ENCODE data around the gene RNF215. TPM values are rescaled to one million over a fixed set of nuclear protein-coding genes. Genes with fewer than 3 reads are reported as not detected.

The RNF215 gene
- polyA plus RNA-seq, 1 experiment, result 11.4 TPM

GRCh38 chr22:30337461-30337778, 49.8 kb downstream of the RNF215 start:
- Histone ChIP-seq H3K9me3 (ENCODE audit: control insufficient read depth, insufficient read depth, low read length) (no peaks in the 10 kb centered on the region; the same call in 1 of the 2 replicates), H3K4me3 (ENCODE audit: low read depth, low read length) (no peak overlapping the region), H3K27me3 (ENCODE audit: control insufficient read depth, insufficient read depth, low read length) (no peaks in the 10 kb centered on the region), H3K27ac (ENCODE audit: low read depth, low read length) (no peak overlapping the region)
- no peak for DNase-seq (ENCODE audit: low read depth, low spot score)
- no peak for TF ChIP-seq CTCF (IDR thresholded peaks at IDR 0.05; ENCODE audit: low read depth, low read length)
- ChIA-PET CTCF (interaction anchor here (0.8 kb wide), 1 partner anchor 229 kb away, joined by 3 read pairs; no protein-coding TSS in a partner anchor), POLR2A (no interaction called here)

- Histone ChIP-seq H3K27me3 (ENCODE audit: control insufficient read depth, insufficient read depth, low read length) (no peaks in the 10 kb centered on the region), H3K9me3 (ENCODE audit: control insufficient read depth, insufficient read depth, low read length) (no peaks in the 10 kb centered on the region; the same call in 1 of the 2 replicates), H3K27ac (ENCODE audit: low read depth, low read length) (no peak overlapping the region), H3K4me3 (ENCODE audit: low read depth, low read length) (no peak overlapping the region)
- TF ChIP-seq CTCF (IDR thresholded peaks at IDR 0.05; ENCODE audit: low read depth, low read length), result no peak
- CTCF ChIA-PET, result interaction anchor here (0.8 kb wide), 1 partner anchor 228 kb away, joined by 3 read pairs; no protein-coding TSS in a partner anchor
- POLR2A ChIA-PET, result no interaction called here
- DNase-seq (ENCODE audit: low read depth, low spot score), result no peak
Observed at GRCh38 chr22:30336752-30337460, 50.3 kb downstream of the RNF215 start.

DNA sequence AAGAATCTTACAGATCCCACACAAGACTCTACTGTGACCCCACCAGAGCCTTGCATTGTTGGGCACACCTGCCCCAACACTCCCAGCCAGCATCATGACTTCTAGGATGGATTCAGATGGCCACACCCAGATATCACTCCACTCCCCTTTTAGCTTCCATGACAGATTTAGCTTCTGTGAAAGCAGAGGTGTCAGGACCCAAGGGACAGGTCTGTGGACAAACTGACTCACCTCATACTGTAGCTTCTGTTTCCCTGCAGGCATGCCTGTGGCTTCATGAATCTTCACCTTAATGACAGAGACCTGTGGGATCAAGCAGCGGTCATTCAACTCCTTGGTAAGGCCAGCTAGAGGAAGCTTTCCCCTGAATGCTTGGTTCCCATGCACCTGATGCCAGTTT, 52.0 kb downstream of the RNF215 start:
- Histone ChIP-seq H3K4me3 (ENCODE audit: low read depth, low read length) (no peak overlapping the region), H3K27me3 (ENCODE audit: control insufficient read depth, insufficient read depth, low read length) (no peaks in the 10 kb centered on the region), H3K27ac (ENCODE audit: low read depth, low read length) (no peak overlapping the region), H3K9me3 (ENCODE audit: control insufficient read depth, insufficient read depth, low read length) (no peaks in the 10 kb centered on the region)
- no peak for DNase-seq (ENCODE audit: low read depth, low spot score)
- POLR2A ChIA-PET, result interaction anchor here (1.3 kb wide), 1 partner anchor 13 kb away, joined by 10 read pairs; no protein-coding TSS in a partner anchor
- CTCF ChIA-PET, result interaction anchor here (1.5 kb wide), 1 partner anchor 48 kb away, joined by 4 read pairs; no protein-coding TSS in a partner anchor
- no peak for TF ChIP-seq CTCF (IDR thresholded peaks at IDR 0.05; ENCODE audit: low read depth, low read length)

DNA sequence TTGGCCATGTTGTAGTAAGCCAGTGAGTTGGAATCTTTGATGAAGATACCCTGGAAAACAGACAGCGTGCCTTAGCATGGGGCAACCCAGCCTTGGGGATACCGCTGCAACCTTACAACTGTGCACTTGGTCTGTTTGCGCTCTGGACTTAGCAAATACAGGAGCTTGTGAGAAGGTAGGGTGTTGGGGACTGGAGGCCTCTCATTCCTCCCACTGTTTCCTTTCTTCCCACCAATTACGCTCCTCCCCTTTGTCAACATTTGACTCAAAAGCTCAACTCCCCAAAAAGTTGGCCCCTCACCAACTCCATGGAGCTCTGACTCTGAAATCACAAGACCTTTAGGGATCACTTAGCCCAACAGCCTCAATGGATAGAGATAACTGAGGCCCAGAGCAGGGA, 52.6 kb downstream of the RNF215 start:
- CTCF ChIA-PET, result interaction anchor here (1.5 kb wide), 1 partner anchor 47 kb away, joined by 4 read pairs; no protein-coding TSS in a partner anchor
- Histone ChIP-seq H3K4me3 (ENCODE audit: low read depth, low read length) (no peak overlapping the region), H3K9me3 (ENCODE audit: control insufficient read depth, insufficient read depth, low read length) (no peaks in the 10 kb centered on the region), H3K27me3 (ENCODE audit: control insufficient read depth, insufficient read depth, low read length) (no peaks in the 10 kb centered on the region), H3K27ac (ENCODE audit: low read depth, low read length) (no peak overlapping the region)
- POLR2A ChIA-PET, result interaction anchor here (1.3 kb wide), 1 partner anchor 12 kb away, joined by 10 read pairs; no protein-coding TSS in a partner anchor
- no peak for TF ChIP-seq CTCF (IDR thresholded peaks at IDR 0.05; ENCODE audit: low read depth, low read length)
- no peak for DNase-seq (ENCODE audit: low read depth, low spot score)

DNA sequence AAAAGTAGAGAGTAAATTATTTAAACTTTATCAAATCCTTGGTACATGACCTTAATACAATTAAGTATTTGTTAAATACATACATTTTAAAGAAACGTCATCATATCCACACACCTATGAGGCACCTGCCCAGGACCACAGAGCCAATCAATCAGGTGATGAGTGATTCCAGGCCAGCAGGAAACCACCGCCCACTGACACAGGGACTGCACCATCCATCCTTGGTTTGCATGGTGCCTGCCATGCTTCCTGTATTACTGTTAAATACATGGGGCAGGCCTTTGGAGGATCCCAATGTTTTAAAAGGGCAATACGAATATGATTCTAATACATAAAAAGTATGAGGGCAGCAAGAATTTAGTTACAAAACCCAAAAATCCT, 53.5 kb downstream of the RNF215 start:
- Histone ChIP-seq H3K27me3 (ENCODE audit: control insufficient read depth, insufficient read depth, low read length) (no peaks in the 10 kb centered on the region), H3K27ac (ENCODE audit: low read depth, low read length) (no peak overlapping the region), H3K4me3 (ENCODE audit: low read depth, low read length) (no peak overlapping the region), H3K9me3 (ENCODE audit: control insufficient read depth, insufficient read depth, low read length) (no peaks in the 10 kb centered on the region)
- no peak for DNase-seq (ENCODE audit: low read depth, low spot score)
- POLR2A ChIA-PET, result no interaction called here
- CTCF ChIA-PET, result interaction anchor here (2.2 kb wide), 1 partner anchor 46 kb away, joined by 8 read pairs; no protein-coding TSS in a partner anchor
- no peak for TF ChIP-seq CTCF (IDR thresholded peaks at IDR 0.05; ENCODE audit: low read depth, low read length)

Data from AG04450 (cell line).